NCI-H2029 (cell line): Measurements from ENCODE around the gene ZDHHC7.
"Not testable (repeated sequence)": the region's sequence is repeated elsewhere in the genome, so short reads cannot be mapped to it uniquely, and the experiment has no call there.

ENCODE experiments used
- DNase-seq: peaks from one replicate; lab custom pipeline; 2025; lab: John Stamatoyannopoulos, UW

Gene ZDHHC7

GRCh38 chr16:84938616-84939015 lies 72.7 kb downstream of the ZDHHC7 start:
- DNase-seq = not testable (repeated sequence)

- no peak for DNase-seq
These were observed 73.9 kb downstream of the ZDHHC7 start for GRCh38 chr16:84937196-84938005.

GRCh38 chr16:84933774-84934631 lies 77.3 kb downstream of the ZDHHC7 start:
- no peak for DNase-seq

GRCh38 chr16:84932681-84933080 lies 78.7 kb downstream of the ZDHHC7 start:
- no peak for DNase-seq

GRCh38 chr16:84931506-84931905 lies 79.8 kb downstream of the ZDHHC7 start:
- no peak for DNase-seq

- DNase-seq = no peak
These were observed 80.2 kb downstream of the ZDHHC7 start for GRCh38 chr16:84931107-84931494.

- no peak for DNase-seq
These were observed 80.8 kb downstream of the ZDHHC7 start for GRCh38 chr16:84930298-84931106.

- no peak for DNase-seq
These were observed 81.7 kb downstream of the ZDHHC7 start for GRCh38 chr16:84929421-84930297.

- no peak for DNase-seq
These were observed 82.5 kb downstream of the ZDHHC7 start for GRCh38 chr16:84928679-84929420.

- no peak for DNase-seq
These were observed 83.4 kb downstream of the ZDHHC7 start for GRCh38 chr16:84927621-84928591.

GRCh38 chr16:84926462-84926861 lies 84.9 kb downstream of the ZDHHC7 start:
- DNase-seq = no peak

GRCh38 chr16:84925773-84926372 lies 85.5 kb downstream of the ZDHHC7 start:
- no peak for DNase-seq

GRCh38 chr16:84925092-84925772 lies 86.1 kb downstream of the ZDHHC7 start:
- peak; percentile 6 for DNase-seq

- no peak for DNase-seq
These were observed 86.8 kb downstream of the ZDHHC7 start for GRCh38 chr16:84924331-84925091.
